ENCODE data around the gene ESPNL.
A peak's percentile ranks its signal among the peaks of the same experiment; 100 is the strongest.
"Not testable (repeated sequence)": the region's sequence is repeated elsewhere in the genome, so short reads cannot be mapped to it uniquely, and the experiment has no call there.

The ESPNL gene

GRCh38 chr2:238169048-238169707, 69.0 kb downstream of the ESPNL start:
- no peak for TF ChIP-seq CTCF (IDR thresholded peaks at IDR 0.05; ENCODE audit: low read length, missing control alignments)
- DNase-seq (ENCODE audit: low read depth): peak; percentile 96

DNA sequence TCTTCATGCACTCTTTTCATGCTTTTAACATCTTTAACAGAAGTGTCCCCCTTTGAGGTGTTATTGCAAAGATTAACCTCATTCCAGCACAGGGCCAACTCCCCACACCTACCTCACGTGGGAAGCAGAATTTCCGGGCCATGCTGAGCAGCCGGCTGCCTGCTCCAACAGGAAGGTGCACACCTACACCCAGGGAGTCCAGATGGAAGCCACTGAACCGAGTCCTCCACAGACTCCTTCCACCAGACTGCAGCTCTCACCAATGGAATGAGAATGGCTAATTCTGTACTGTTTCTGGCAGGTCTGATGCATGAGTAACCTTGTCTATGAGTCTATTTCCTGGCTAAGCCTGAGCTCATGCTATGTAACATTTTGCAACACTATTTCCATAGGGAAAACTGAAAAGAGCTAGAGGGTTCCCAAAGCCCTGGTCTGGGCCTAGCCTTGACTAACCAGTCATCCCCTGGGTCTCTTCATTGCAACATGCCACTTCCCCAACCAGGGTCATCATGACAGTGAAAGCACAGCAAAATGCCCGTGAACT, 69.6 kb downstream of the ESPNL start:
- peak overlapping the region; percentile 36 for H3K4me3 ChIP-seq (replicated peaks; ENCODE audit: low read depth, low read length)
- TF ChIP-seq CTCF (IDR thresholded peaks at IDR 0.05; ENCODE audit: low read length, missing control alignments): no peak
- peak; percentile 98 for DNase-seq (ENCODE audit: low read depth)

More at GRCh38 chr2:238169048-238169707, 69.0 kb downstream of the ESPNL start:
- peak overlapping the region; percentile 36 for H3K4me3 ChIP-seq (replicated peaks; ENCODE audit: low read depth, low read length)

GRCh38 chr2:238170386-238171071, 70.4 kb downstream of the ESPNL start:
- no peak for DNase-seq (ENCODE audit: low read depth)
- no peak overlapping the region for H3K4me3 ChIP-seq (replicated peaks; ENCODE audit: low read depth, low read length)
- TF ChIP-seq CTCF (IDR thresholded peaks at IDR 0.05; ENCODE audit: low read length, missing control alignments): no peak

GRCh38 chr2:238171072-238171431, 70.9 kb downstream of the ESPNL start:
- not testable (repeated sequence) for DNase-seq (ENCODE audit: low read depth); H3K4me3 ChIP-seq (replicated peaks; ENCODE audit: low read depth, low read length)

DNA sequence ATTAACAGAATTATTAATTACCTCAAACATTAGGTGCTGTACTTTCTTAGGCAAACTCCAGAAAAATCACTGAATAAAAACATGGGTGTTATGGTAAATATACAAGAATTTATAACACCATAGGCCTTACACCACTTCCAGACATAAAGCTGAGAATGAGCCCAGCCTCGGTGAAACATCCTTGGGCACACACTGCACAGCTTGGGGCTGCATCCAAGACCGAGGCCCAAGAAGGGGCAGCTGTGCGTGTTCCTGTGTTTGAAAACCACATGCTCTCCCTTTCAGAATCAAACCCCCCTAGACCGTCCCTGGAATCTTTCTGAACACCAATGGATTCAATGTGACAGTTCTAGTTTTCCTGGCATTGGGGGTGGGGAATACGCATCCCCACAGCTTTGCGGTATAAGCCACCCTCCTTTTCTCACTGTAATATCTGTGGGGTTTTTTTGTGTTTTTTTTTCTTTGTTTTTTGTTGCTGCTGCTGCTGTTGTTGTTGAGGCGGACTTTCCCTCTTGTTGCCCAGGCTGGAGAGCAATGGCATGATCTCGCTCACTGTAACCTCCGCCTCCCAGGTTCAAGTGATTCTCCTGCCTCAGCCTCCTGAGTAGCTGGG, 71.5 kb downstream of the ESPNL start:
- TF ChIP-seq CTCF (IDR thresholded peaks at IDR 0.05; ENCODE audit: low read length, missing control alignments): no peak
- DNase-seq (ENCODE audit: low read depth): no peak
- H3K4me3 ChIP-seq (replicated peaks; ENCODE audit: low read depth, low read length): no peak overlapping the region

DNA sequence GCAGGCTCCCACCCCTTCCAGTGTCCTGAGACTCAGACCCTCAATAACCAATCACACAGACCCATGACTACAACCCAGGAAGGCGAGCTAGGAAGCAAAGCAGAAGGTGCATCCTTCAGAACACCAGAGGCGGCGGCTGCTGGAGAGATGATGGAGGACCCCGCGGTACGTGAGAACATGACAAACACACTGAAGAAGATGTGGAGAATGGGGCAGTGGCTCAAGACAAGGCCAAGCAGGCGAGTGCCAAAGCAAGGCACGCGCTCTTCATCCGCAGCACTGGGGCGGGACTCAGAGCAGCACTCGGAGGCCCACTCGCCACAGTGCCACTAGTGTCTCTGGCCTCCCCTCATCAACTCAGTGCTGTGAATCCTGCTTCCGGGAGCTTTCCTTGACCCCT, 72.3 kb downstream of the ESPNL start:
- no peak overlapping the region for H3K4me3 ChIP-seq (replicated peaks; ENCODE audit: low read depth, low read length)
- no peak for DNase-seq (ENCODE audit: low read depth)
- no peak for TF ChIP-seq CTCF (IDR thresholded peaks at IDR 0.05; ENCODE audit: low read length, missing control alignments)

DNA sequence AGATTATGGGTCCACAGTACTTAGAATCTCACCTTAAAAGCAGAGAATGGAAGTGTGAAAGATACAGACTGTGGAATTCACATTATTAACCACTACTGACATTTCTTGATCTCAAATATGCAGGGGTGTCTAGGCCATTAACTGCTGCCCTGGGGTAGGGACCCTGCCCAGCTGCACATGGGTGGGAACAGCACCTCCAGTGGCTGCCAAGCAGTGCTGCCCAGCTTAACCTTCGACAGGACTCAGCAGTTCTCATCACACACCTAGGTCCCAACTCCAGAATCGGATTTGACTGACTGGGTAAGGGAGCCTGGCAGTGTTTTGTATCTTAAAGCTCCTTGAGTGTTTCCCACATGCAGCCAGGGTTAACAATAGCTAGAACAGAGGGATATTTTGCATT, 73.6 kb downstream of the ESPNL start:
- no peak for DNase-seq (ENCODE audit: low read depth)
- TF ChIP-seq CTCF (IDR thresholded peaks at IDR 0.05; ENCODE audit: low read length, missing control alignments): peak; percentile 22
- no peak overlapping the region for H3K4me3 ChIP-seq (replicated peaks; ENCODE audit: low read depth, low read length)
